ENCODE measurements around the gene DTYMK.

- TF ChIP-seq CHD2 (IDR thresholded peaks at IDR 0.05; ENCODE audit: low read length) (no peak), NANOG (IDR thresholded peaks at IDR 0.05; ENCODE audit: insufficient read depth, low read depth, low read length, poor library complexity, severe bottlenecking) (no peak), CTCF (IDR thresholded peaks at IDR 0.05; ENCODE audit: control extremely low read depth in 1 of 3, insufficient read depth in 1 of 3, low read depth in 1 of 3, low read length in 3 of 3) (no peak), EP300 (IDR thresholded peaks at IDR 0.05; ENCODE audit: borderline replicate concordance in 1 of 2, low read depth in 2 of 2, low read length in 2 of 2) (no peak), EZH2 (IDR thresholded peaks at IDR 0.05; ENCODE audit: low read depth, low read length, severe bottlenecking) (no peak), RBBP5 (IDR thresholded peaks at IDR 0.05; ENCODE audit: borderline replicate concordance, low read depth, low read length) (no peak), GABPA (IDR thresholded peaks at IDR 0.05; ENCODE audit: borderline replicate concordance, insufficient read depth, low read length) (no peak; the same call in 1 of the 2 replicates), POLR2AphosphoS5 (IDR thresholded peaks at IDR 0.05; ENCODE audit: low read depth, low read length) (no peak), TAF7 (optimal IDR thresholded peaks at IDR 0.05; ENCODE audit: borderline replicate concordance, low read depth, low read length) (no peak)
Observed at GRCh38 chr2:241637795-241638660, 48.6 kb downstream of the DTYMK start.
